HepG2 (cell line): ENCODE measurements around the gene DPH3. TPM values are rescaled to one million over a fixed set of nuclear protein-coding genes. Genes with fewer than 3 reads are reported as not detected.

Source experiments
- ATAC-seq: fragments of 200-7000 bp; cut with Tn5 transposase; 3 replicates; pipeline ENCODE4 v1.9.1; 2020; ENCODE audit warnings: mild to moderate bottlenecking, moderate library complexity
- BruUV-seq: library from RNA; stranded (reverse); fragments of 400-500 nt; replicated peaks from 2 replicates; lab custom pipeline; 2021; lab: Mats Ljungman, UMichigan
- CTCF ChIA-PET: fragments of 300-600 bp; formaldehyde crosslinking; extraction: SDS; loops from one replicate; lab custom pipeline; 2021; ENCODE audit warnings: low total read pairs, inconsistent platforms, low intra/inter-chr PET ratio; lab: Yijun Ruan, JAX
- POLR2A ChIA-PET: fragments of 350-600 bp; sonication (Branson Sonifier 250); formaldehyde crosslinking; loops from one replicate; lab custom pipeline; 2020; ENCODE audit warnings: antibody characterized with exemption, inconsistent platforms; lab: Yijun Ruan, JAX
- DNase-seq: peaks from one replicate; pipeline ENCODE4 v3.0.0-alpha.2; 2015; ENCODE audit warnings: low spot score
- FAIRE-seq: peaks from 3 replicates; lab custom pipeline; 2011; peaks lifted over from hg19 to GRCh38; lab: Jason Lieb, UNC
- H2AFZ ChIP-seq: one replicate; pipeline ENCODE4 v1.6.1; 2011; ENCODE audit warnings: low read length, inconsistent platforms
- H3K27ac ChIP-seq: fragments of 300-600 bp; 3 replicates; pipeline ENCODE4 v1.8.0; 2011; ENCODE audit warnings: mixed run types, mild to moderate bottlenecking, mixed read lengths, low read length, inconsistent platforms; ENCODE audit not compliant: insufficient read depth; ENCODE audit errors: extremely low read length
- H3K27me3 ChIP-seq, 2 experiments: fragments of 200-600 bp in 1 of 2; 2 replicates in 1 of 2; 3 replicates in 1 of 2; pipeline versions ENCODE4 v1.6.0 to v1.8.0; 2011; ENCODE audit warnings: low read length in 2 of 2, mild to moderate bottlenecking in 2 of 2, moderate library complexity in 2 of 2, inconsistent platforms in 1 of 2; ENCODE audit not compliant: insufficient read depth in 2 of 2, control insufficient read depth in 1 of 2
- H3K36me3 ChIP-seq, 2 experiments: fragments of 200-600 bp in 1 of 2; replicated peaks in 1 of 2; 2 replicates in 1 of 2; 3 replicates in 1 of 2; pipeline versions ENCODE4 v1.5.1 to v1.8.0; 2011; ENCODE audit warnings: low read length in 2 of 2, inconsistent platforms in 1 of 2; ENCODE audit not compliant: insufficient read depth in 2 of 2, control insufficient read depth in 1 of 2
- H3K4me1 ChIP-seq: 2 replicates; pipeline ENCODE4 v1.5.1; 2012; ENCODE audit warnings: low read length, inconsistent platforms; ENCODE audit not compliant: insufficient read depth
- H3K4me2 ChIP-seq: 2 replicates; pipeline ENCODE4 v1.6.0; 2011; ENCODE audit warnings: low read depth, low read length, inconsistent platforms
- H3K4me3 ChIP-seq, 3 experiments: fragments of 200-600 bp in 1 of 3; sonication (generic), shearing (Covaris generic) in 1 of 3; replicated peaks in 1 of 3; 2 replicates each; pipeline ENCODE4 v1.5.1; 2011 to 2016; ENCODE audit warnings: low read length in 3 of 3, inconsistent platforms in 2 of 3, low read depth in 2 of 3, mild to moderate bottlenecking in 2 of 3, control low read depth in 1 of 3, mixed read lengths in 1 of 3; ENCODE audit not compliant: insufficient read depth in 1 of 3
- H3K79me2 ChIP-seq: one replicate; pipeline ENCODE4 v1.6.1; 2011; ENCODE audit warnings: low read length, inconsistent platforms; ENCODE audit not compliant: insufficient read depth
- H3K9ac ChIP-seq: 2 replicates; pipeline ENCODE4 v1.6.0; 2011; ENCODE audit warnings: mild to moderate bottlenecking, low read depth, low read length, inconsistent platforms; ENCODE audit not compliant: insufficient read depth
- H3K9me3 ChIP-seq: 2 replicates; pipeline ENCODE4 v1.5.1; 2012; ENCODE audit warnings: mild to moderate bottlenecking, low read length
- H4K20me1 ChIP-seq: 2 replicates; pipeline ENCODE4 v1.6.0; 2011; ENCODE audit warnings: inconsistent platforms, mild to moderate bottlenecking, low read length, moderate library complexity; ENCODE audit not compliant: insufficient read depth
- BATF2 ChIP-seq: sonication (generic); formaldehyde crosslinking; IDR thresholded peaks from 2 replicates; pipeline ENCODE4 v1.8.0; 2022; ENCODE audit warnings: mild to moderate bottlenecking, missing genetic modification reagents, moderate library complexity
- ZNF264 ChIP-seq: sonication (generic); formaldehyde crosslinking; IDR thresholded peaks from 2 replicates; pipeline ENCODE4 v1.4.0; 2020; ENCODE audit warnings: missing genetic modification reagents
- ZNF30 ChIP-seq: sonication (generic); formaldehyde crosslinking; IDR thresholded peaks from 2 replicates; pipeline ENCODE4 v1.5.0; 2020; ENCODE audit warnings: mild to moderate bottlenecking, missing genetic modification reagents
- ZNF33A ChIP-seq: sonication (generic); formaldehyde crosslinking; IDR thresholded peaks from 2 replicates; pipeline ENCODE4 v1.5.1; 2020; ENCODE audit warnings: missing genetic modification reagents, mild to moderate bottlenecking, moderate library complexity, borderline replicate concordance
- ZNF609 ChIP-seq: sonication (generic); formaldehyde crosslinking; IDR thresholded peaks from 2 replicates; pipeline ENCODE4 v1.4.0; 2020; ENCODE audit warnings: mild to moderate bottlenecking, missing genetic modification reagents, borderline replicate concordance
- WGBS: methylation state at CpG from one replicate; pipeline ENCODE4 v1.1.6; 2017; ENCODE audit warnings: low lambda C conversion rate; 5-methylcytosine and 5-hydroxymethylcytosine counted together
- in situ Hi-C: cut with HindIII; loops from 2 replicates; pipeline ENCODE4 v1.10.0; 2017; ENCODE audit warnings: low pct_unique_long_range_greater_than_20kb; ENCODE audit not compliant: extremely low pct_ligation_motif_present
- intact Hi-C: fragments of 100-400 bp; cut with micrococcal nuclease; formaldehyde crosslinking; loops from one replicate; pipeline ENCODE4 v1.10.0; 2022; ENCODE audit not compliant: unreplicated experiment
- polyA plus RNA-seq, 8 experiments: library from polyadenylated mRNA; depleted of rRNA in 3 of 8; stranded (reverse) in 7 of 8; unstranded in 1 of 8; fragments of >200 nt; fragmentation: Illumina TruSeq in 4 of 8; extraction: Trizol in 4 of 8; gene quantifications; 2 replicates each; pipeline versions ENCODE4 v1.2.1 to v1.2.3, GENCODE V29; 2011 to 2016; ENCODE audit warnings: low read depth in 4 of 8, missing spikeins in 1 of 8, mixed read lengths in 1 of 8; ENCODE audit not compliant: insufficient read depth in 1 of 8
- total RNA-seq, 5 experiments: library from RNA; depleted of rRNA; stranded (reverse); fragments of >200 nt; fragmentation: Illumina TruSeq; extraction: Trizol; gene quantifications; 2 replicates each; pipeline ENCODE4 v1.2.3, GENCODE V29; 2016; ENCODE audit warnings: low read depth in 1 of 5

Gene DPH3
- total and polyA plus RNA-seq, 2 of the 13 experiments (the other 11 are each of a cell fraction or from before 2014, with no cell fraction given), result 18.3 to 21.6 TPM

GRCh38 chr3:16236030-16236639 is 28.6 kb downstream of the DPH3 start:
- no TSS peak for BruUV-seq
- H2AFZ ChIP-seq, result no peak overlapping the region
- H3K79me2 ChIP-seq, result no peaks in the 10 kb centered on the region
- H3K27me3 ChIP-seq, result 0 out of 5 replicates have a peak, but pooled peaks cover 0 to 10% of the 10 kb centered on the region in 2 experiments
- no peaks in the 10 kb centered on the region for H3K4me1 ChIP-seq
- POLR2A ChIA-PET, result interaction anchor here (1.1 kb wide), 1 partner anchor 11 kb away, joined by 3 read pairs; no protein-coding TSS in a partner anchor
- H3K4me3 ChIP-seq, result no peak overlapping the region
- no peaks in the 10 kb centered on the region for H4K20me1 ChIP-seq
- no peak overlapping the region for H3K9ac ChIP-seq
- H3K9me3 ChIP-seq, result no peaks in the 10 kb centered on the region
- ATAC-seq, result no peak
- CTCF ChIA-PET, result no interaction called here
- in situ Hi-C loops (loop anchor here (25.0 kb wide), 1 partner anchor 599 kb away; no protein-coding TSS in a partner anchor), intact Hi-C loops (no loop called here)
- H3K27ac ChIP-seq, result no peak overlapping the region
- DNase-seq, result no peak
- H3K36me3 ChIP-seq, result no peaks in the 10 kb centered on the region
- no peak for TF ChIP-seq ZNF264 (CRISPR knock-in tag)
- no peak for TF ChIP-seq ZNF33A (CRISPR knock-in tag)
- TF ChIP-seq ZNF609, result no peak
- TF ChIP-seq ZNF30 (CRISPR knock-in tag), result no peak
- no peak for TF ChIP-seq BATF2
- FAIRE-seq, result no peak
- 57% methylated on average over 4 of the region's 4 CpGs for WGBS
- H3K4me2 ChIP-seq, result no peak overlapping the region
